Measurements from ENCODE around the gene ELFN1.

GRCh38 chr7:1752771-1753563 lies 82.9 kb downstream of the ELFN1 start:
- TF ChIP-seq POLR2A (IDR thresholded peaks at IDR 0.05; ENCODE audit: low read length) (no peak), GATA1 (IDR thresholded peaks at IDR 0.05; ENCODE audit: low read depth, low read length) (no peak)
